ENCODE results near the gene PLIN4.

The PLIN4 gene

GRCh38 chr19:4483385-4483784 lies 34.9 kb downstream of the PLIN4 start:
- no peak for DNase-seq

GRCh38 chr19:4482721-4483364 lies 35.4 kb downstream of the PLIN4 start:
- no peak for DNase-seq

- no peak for DNase-seq
Measured at GRCh38 chr19:4477034-4477801, 41.1 kb downstream of the PLIN4 start.

GRCh38 chr19:4474514-4475022 lies 43.7 kb downstream of the PLIN4 start:
- DNase-seq = no peak

GRCh38 chr19:4473763-4474513 lies 44.3 kb downstream of the PLIN4 start:
- no peak for DNase-seq

- DNase-seq = no peak
Measured at GRCh38 chr19:4473011-4473762, 45.1 kb downstream of the PLIN4 start.

GRCh38 chr19:4472174-4472974 lies 45.9 kb downstream of the PLIN4 start, which contains the start of gene HDGFL2:
TSS of gene HDGFL2 (plus strand) at chr19:4472297. CDS start at chr19:4472351, 54 bp downstream.
- peak in 1 of 2 experiments; percentile 94 for DNase-seq

- peak; percentile 87 to 99 for DNase-seq
Measured at GRCh38 chr19:4471403-4472173, 46.7 kb downstream of the PLIN4 start.

- no peak for DNase-seq
Measured at GRCh38 chr19:4467835-4468234, 50.5 kb downstream of the PLIN4 start.

GRCh38 chr19:4464815-4465581 lies 53.3 kb downstream of the PLIN4 start:
- no peak for DNase-seq

- peak; percentile 94 to 98 for DNase-seq
Measured at GRCh38 chr19:4457654-4458395, 60.5 kb downstream of the PLIN4 start, which contains the start of gene UBXN6. TSS of gene UBXN6 (minus strand) at chr19:4457794. CDS start at chr19:4457697, 97 bp downstream.

- peak; percentile 46 to 57 for DNase-seq
Measured at GRCh38 chr19:4456843-4457653, 61.2 kb downstream of the PLIN4 start.

- DNase-seq = no peak
Measured at GRCh38 chr19:4456476-4456842, 61.8 kb downstream of the PLIN4 start.

- DNase-seq = no peak
Measured at GRCh38 chr19:4455719-4456475, 62.4 kb downstream of the PLIN4 start.

- DNase-seq = no peak
Measured at GRCh38 chr19:4454747-4455718, 63.3 kb downstream of the PLIN4 start.

Data from stimulated activated CD4-positive, alpha-beta T cell treated with anti-CD3 and anti-CD28 coated beads, Interleukin-4, amount 100 ng/mL, for 4 hours (primary cell).